Epithelial cell of esophagus (primary cell): ENCODE results near the gene CLCNKA.
"Not testable (repeated sequence)": the region's sequence is repeated elsewhere in the genome, so short reads cannot be mapped to it uniquely, and the experiment has no call there.

ENCODE experiments used
- DNase-seq: peaks from one replicate; pipeline ENCODE4 v3.0.0; 2010; ENCODE audit warnings: low read depth
- H3K4me3 ChIP-seq: 2 replicates; pipeline ENCODE4 v1.5.1; 2011; ENCODE audit warnings: mild to moderate bottlenecking, low read length, control low read depth
- TF ChIP-seq, protein P1 (sequence below): IDR thresholded peaks from 2 replicates; pipeline ENCODE4 v1.5.1; 2011; ENCODE audit warnings: low read depth, mild to moderate bottlenecking, low read length, control low read depth, inconsistent platforms; ENCODE audit not compliant: insufficient read depth; ENCODE audit errors: missing control alignments

CLCNKA gene

DNA sequence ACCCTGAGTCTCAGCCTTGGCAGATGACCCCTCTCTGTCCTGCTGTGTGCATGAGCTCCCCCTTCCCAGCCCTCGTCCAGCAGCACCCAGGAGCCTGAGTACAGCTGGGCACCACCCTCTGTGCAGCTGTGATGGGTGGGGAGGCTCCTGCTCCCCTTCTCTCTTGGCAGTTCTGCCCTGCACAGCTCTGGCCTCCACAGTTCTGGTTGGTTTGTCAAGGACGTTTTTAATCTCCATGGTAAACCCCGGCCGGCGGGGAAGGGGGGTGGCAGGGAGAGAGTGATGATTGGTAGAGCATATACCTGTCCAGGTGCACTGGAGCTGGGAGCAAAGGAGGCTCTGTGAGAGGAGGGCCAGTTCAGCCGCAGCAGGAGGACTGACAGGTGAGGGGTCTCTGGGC, at the start of gene CLCNKA:
Gene CLCNKA (plus strand): TSS at position 356 of the 400 bp plus-strand sequence. CDS start 584 bp downstream, outside the sequence.
- TF ChIP-seq, protein P1, sequence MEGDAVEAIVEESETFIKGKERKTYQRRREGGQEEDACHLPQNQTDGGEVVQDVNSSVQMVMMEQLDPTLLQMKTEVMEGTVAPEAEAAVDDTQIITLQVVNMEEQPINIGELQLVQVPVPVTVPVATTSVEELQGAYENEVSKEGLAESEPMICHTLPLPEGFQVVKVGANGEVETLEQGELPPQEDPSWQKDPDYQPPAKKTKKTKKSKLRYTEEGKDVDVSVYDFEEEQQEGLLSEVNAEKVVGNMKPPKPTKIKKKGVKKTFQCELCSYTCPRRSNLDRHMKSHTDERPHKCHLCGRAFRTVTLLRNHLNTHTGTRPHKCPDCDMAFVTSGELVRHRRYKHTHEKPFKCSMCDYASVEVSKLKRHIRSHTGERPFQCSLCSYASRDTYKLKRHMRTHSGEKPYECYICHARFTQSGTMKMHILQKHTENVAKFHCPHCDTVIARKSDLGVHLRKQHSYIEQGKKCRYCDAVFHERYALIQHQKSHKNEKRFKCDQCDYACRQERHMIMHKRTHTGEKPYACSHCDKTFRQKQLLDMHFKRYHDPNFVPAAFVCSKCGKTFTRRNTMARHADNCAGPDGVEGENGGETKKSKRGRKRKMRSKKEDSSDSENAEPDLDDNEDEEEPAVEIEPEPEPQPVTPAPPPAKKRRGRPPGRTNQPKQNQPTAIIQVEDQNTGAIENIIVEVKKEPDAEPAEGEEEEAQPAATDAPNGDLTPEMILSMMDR, result no peak
- no peak for DNase-seq
- H3K4me3 ChIP-seq, result no peak within 1 kb of the TSS

DNA sequence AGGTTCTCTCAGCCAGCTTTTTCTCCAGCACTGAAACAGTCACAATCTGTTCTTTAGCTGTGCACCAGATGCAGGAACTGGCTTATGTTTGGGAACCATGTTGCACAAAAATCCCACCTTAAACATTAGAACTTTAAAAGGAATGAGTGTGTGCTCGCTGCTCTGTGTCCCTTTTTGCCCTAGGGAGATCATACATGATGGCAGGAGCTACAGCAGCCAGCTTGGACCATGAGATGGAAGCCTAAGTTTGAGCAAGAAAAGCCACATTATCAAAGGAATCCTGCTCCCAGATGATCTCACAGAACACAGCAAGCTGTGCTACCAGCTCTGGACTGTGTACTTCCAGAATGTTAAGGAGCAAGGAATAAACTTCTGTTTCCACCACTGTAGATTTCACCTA, 49.4 kb upstream of the CLCNKA start:
- no peak for DNase-seq
- no peak overlapping the region for H3K4me3 ChIP-seq
- TF ChIP-seq, protein P1, result no peak

DNA sequence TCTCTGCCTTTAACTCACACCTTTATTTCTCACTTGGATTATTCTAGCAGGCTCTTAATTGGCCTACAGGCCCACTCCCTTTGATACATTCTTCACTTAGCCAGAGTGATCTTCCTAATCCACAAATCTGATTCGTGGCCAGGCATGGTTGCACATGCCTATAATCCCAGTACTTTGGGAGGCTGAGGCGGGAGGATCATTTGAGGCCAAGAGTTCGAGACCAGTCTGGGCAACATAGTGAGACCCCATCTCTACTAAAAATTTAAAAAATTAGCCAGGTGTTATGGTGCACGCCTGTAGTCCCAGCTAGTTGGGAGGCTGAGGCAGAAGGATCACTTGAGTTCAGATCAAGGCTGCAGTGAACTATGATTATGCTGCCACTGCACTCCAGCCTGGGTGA, 48.1 kb upstream of the CLCNKA start:
- H3K4me3 ChIP-seq, result no peak overlapping the region
- DNase-seq, result no peak
- TF ChIP-seq, protein P1, result no peak

DNA sequence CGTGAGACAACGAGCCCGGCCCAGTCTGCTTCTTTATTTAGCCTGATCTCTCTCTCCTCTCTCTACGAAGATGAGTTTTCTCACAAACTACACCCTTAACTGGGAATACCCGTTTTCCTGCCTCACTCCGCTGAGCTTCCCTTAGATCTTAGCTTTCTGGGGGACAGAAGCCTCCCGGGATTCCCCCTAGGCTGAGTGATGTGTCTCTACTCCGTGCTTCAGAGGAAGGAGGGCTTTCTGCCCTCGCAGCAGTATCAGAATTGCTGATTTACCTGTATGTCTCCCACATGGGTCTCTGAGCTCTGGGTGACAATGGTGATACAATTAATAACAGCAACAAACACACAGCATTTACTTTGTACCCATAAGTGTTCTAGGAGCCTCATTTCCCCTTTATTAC, 47.0 kb upstream of the CLCNKA start:
- TF ChIP-seq, protein P1, result no peak
- peak; percentile 39 for DNase-seq
- H3K4me3 ChIP-seq, result peak overlapping the region; percentile 72

DNA sequence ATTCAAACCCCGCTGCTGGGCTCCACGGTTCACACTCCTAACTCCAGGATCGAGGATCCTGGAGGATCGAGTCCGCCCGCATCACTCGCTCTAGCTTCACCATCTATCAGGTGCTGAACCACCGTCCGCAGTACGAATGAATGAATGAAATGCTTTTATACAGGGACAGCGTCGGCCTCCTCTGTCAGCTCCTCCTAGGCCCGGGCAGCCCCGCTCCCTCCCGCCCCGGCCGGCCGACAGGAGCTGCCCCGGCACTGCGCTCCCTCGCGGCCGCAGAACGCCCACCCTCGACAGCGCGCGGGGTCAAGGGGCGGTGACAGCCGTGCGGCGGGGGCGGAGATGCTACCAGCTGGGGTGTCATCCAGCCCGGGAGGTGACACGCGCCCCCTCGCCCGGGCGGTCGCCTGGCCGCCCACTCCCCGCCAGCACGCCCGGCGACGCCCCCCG, 46.5 kb upstream of the CLCNKA start:
- peak; percentile 56 for DNase-seq
- TF ChIP-seq, protein P1, result no peak
- H3K4me3 ChIP-seq, result peak overlapping the region; percentile 72

DNA sequence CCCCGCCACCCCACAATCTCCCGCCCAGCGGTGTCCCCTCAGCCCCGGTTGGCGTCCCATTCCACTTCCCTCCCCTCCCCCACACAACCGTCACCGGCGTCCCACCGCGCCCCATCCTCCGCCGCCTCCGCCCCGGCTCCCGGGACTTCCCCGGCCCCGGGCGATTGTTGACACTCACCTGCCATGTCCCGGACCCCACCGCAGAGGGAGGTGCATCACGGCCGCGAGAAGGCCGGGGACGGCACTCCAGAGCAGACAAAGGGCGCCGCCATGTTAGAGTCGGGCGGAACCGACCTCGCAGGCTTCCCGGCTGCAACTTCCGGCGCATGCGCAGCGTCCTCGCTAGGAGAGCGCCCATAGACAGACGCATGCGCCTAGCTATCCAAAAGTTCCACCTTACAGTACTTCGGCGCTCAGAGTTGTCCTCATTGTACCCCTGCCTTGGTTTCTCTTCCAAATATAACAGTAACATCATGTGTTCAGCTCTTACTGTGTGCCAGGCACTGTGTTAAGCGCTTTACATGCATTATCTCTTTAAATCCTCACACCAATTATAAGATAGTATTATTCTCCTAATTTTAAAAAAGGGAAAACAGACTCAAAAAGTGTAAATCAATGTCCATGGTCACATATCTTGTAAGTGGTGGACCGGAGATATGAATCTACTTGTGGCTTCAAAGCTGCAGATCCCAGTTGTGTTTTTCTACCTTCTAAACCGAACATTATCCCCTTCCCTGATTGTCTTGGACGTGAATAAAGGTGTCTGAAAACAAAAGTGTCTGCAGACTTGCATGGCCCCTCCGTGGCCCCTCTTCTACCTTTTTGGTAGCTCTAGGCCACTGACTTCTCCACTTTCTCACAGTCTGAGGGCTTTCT, 45.8 kb upstream of the CLCNKA start, which contains the start of gene ZBTB17:
Gene ZBTB17 (minus strand): TSS at position 297 of the 876 bp plus-strand sequence. CDS start 27,606 bp downstream, outside the sequence.
- peak within 1 kb of the TSS; percentile 72 for H3K4me3 ChIP-seq
- DNase-seq, result peak; percentile 93
- TF ChIP-seq, protein P1, result no peak

DNA sequence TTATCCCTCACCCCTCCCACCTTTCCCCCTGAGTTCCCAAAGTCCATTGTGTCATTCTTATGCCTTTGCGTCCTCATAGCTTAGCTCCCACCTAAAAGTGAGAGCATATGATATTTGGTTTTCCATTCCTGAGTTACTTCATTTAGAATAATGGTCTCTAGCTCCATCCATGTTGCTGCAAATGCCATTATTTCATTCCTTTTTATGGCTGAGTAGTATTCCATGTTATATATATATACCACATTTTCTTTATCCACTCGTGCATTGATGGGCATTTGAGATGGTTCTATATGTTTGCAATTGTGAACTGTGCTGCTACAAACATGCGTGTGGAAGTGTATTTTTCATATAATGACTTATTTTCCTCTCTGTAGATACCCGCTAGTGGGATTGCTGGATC, 43.9 kb upstream of the CLCNKA start:
- not testable (repeated sequence) for H3K4me3 ChIP-seq, DNase-seq
